DMS79 (cell line): Measurements from ENCODE around the gene ATP6V1B1.

ENCODE experiments used
- DNase-seq: peaks from one replicate; lab custom pipeline; 2025; lab: John Stamatoyannopoulos, UW

Gene ATP6V1B1

GRCh38 chr2:70927138-70927537 is 8.6 kb upstream of the ATP6V1B1 start:
- no peak for DNase-seq

- DNase-seq: no peak
Observed at GRCh38 chr2:70927641-70928040, 8.1 kb upstream of the ATP6V1B1 start.

DNA sequence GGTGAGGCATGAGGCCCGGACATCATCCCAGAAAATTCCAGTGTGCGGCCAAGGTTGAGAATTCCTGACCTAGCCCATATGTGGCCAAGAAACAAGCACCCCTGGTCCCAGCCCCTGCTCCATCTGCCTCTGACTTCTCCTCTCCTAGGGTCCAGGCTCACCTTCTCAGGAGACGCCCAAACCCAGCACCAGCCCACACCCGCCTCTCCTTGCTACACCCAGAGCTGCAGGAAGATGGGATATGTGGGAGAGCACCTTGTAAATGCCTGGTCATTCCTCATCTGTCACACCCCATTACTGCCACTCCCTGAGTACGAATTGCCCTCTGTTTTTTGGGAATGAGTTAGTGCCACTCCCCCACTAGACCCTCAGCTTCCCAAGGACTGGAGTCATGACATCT is 7.3 kb upstream of the ATP6V1B1 start:
- no peak for DNase-seq

GRCh38 chr2:70930371-70931329 is 5.0 kb upstream of the ATP6V1B1 start:
- no peak for DNase-seq

GRCh38 chr2:70931376-70932000 is 4.2 kb upstream of the ATP6V1B1 start:
- DNase-seq: no peak

GRCh38 chr2:70932631-70933230 is 3.0 kb upstream of the ATP6V1B1 start:
- DNase-seq: no peak

DNA sequence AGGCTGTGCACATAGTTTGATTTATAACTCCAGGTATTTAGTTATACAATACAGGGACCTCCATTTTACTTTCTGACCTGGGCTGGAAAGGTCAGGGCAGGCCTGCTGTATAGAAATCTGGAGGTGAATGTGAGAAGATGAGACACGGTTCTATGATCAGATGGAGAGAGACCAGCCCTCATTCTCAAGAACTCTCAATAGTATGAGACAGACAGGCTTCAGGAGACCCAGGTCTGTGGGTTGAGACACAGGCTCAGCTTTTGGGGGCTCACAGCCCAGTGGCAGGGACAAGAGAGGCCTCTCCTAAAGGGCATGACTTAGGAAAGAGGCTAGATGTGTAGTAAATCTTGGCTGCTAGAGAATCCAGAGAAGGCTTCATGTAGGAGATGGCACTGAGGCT is 719 bp upstream of the ATP6V1B1 start:
- no peak for DNase-seq

GRCh38 chr2:70936165-70936978 is 672 bp downstream of the ATP6V1B1 start:
- peak; percentile 44 for DNase-seq

DNA sequence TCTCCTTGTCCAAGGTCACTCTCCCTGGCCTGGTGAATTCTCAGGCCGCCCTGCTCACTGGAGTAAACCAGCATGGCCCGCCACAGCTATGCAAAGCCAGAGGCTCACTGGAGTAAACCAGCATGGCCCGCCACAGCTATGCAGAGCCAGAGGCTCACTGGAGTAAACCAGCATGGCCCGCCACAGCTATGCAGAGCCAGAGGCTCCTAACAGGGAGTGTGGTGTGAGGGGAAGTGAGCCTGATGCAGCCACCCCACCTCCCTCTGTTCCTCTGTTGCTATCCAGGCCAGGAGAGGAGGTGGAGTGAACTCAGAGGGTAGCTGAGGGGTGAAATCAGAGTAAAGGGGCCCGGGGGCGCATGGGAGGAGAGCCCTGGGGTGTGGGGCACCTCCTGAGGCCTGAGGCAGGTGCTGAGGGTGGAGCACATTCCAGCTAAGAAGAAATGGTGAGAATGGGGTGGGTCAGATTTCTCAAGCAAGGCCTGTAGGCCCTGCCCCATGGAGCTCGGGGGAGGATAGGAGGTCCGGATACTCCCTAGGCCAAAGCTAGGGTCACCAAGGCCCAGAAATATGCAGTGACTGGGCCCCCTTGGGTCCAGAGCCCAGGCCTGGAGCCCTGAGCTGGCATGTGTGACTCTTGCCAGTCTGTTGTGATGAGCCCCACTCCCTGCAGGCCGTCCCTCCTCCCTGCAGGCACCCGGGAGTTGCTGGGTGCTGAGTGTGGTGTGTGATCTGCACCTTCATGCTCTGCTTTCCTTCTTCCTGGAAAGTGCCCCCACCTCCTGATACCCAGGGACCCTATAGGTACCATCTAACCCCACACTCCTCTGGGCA is 1.5 kb downstream of the ATP6V1B1 start:
- no peak for DNase-seq

- no peak for DNase-seq
Observed at GRCh38 chr2:70937866-70938585, 2.3 kb downstream of the ATP6V1B1 start.

DNA sequence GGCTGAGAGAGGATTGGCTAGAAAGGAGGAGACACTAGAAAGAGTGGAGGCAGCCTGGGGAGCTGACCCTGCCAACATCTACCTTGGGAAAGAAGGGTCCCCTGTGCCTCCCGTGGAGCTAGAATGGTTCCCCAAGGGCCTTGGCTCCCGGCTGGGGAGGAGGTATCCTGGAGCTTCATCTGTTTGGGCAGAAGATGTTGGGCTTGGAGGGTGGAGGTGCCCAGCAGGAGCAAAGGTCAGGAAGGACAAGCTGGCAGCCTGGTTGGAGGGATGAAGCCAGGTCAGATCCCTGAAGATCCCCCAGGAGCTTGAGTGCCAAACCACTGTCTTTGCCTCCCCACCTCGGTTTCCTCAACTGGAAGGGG is 2.9 kb downstream of the ATP6V1B1 start:
- DNase-seq: no peak

DNA sequence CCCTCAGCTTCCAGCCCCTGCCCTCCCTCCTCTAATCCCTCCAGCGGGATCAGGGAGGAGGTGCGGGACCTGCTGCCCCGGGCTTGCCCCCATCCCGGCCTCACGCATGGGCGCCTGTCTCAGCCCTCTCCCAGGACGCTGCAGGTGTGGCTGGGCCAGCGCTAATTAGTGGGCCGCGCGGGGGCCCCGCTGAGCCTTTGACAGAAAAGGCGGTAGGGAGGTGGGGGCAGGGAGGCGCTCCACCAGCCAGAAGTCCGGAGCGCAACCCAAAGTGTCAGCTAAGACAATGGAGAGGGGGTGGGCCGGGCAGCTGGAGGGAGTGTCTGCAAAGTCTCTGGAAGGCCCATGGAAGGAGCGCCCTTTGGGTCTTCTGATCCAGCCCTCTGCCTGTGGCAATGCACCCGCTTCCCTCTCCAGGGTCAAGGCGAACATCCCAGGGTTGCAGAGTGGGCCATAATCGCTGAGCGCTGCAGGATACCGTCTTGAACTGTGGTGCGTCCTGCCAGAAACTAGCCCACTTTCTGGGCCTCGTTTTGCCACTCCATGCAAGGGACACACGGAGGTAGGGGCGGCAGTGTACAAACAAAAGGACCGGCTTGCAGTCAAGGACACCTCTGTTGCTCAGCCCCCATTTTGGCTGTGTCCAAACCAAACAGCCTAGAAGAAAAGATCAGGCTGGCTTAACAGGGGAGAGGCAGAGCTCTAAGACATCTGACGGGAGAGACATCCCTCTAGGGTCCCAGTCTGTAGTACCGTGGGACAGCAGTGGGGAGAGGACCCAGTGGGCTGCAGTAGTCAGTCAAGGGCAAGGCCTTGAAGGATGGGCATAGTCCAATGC is 3.5 kb downstream of the ATP6V1B1 start:
- DNase-seq: no peak

GRCh38 chr2:70939839-70940580 is 4.3 kb downstream of the ATP6V1B1 start:
- DNase-seq: no peak

- DNase-seq: no peak
Observed at GRCh38 chr2:70941186-70941585, 5.5 kb downstream of the ATP6V1B1 start.

DNA sequence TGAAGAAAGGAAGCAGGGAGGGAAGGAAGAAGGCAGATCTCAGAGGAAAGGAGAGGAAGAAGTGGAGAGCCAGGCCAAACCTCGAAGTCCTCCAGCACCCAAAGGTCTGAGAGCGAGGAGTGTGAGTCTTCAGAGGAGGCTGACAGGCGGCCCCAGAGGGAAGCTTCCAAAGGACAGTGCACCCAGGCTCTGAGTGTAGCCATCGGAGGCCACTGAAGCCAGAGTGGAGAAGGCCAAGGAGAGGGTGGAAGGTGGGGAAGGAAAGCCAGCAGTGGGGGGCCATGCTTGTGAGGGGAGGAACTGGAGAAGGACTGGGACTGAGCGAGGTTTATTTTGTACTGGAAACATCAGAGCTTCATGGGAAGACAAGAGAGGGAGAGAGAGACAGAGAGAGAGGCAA is 6.0 kb downstream of the ATP6V1B1 start:
- no peak for DNase-seq

GRCh38 chr2:70942396-70943204 is 6.9 kb downstream of the ATP6V1B1 start:
- DNase-seq: no peak

DNA sequence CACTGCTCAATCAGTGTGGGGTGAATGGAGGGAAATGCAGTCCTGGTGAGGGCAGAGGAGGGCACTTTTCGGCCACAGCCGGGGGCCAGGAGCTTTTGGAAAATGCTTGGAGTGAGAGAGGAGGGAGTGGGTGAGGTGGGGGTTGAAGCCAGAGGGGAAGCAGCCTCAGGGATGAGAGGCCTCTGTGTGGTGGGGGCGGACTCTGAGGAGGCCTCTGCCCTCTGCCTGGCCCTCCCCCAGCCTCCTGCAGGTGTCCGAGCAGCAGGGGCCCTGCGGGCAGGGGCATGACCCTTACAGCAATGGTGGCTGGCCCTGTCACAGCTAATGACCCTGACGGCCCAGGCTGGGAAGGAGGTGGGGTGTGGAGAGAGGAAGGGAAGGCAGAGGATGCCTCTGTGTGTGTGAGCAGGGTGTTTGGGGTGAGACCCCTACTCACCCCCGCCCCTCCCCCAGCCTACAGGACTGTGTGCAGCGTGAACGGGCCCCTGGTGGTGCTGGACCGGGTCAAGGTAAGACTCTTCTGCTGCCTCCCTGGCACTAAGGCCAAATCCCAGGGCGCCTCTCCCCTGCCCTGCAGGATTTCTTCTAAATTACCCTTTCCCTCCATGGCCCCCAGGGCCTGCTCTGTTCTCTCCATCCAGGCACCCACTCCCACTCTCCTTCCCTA is 7.6 kb downstream of the ATP6V1B1 start:
- DNase-seq: no peak
